Cortex of kidney (tissue), 1 donor: ENCODE measurements around the gene STK32C.

Source experiments
- DNase-seq: peaks from one replicate; lab custom pipeline; 2025; lab: John Stamatoyannopoulos, UW

The STK32C gene

GRCh38 chr10:132247943-132248342 is 59.8 kb downstream of the STK32C start:
- DNase-seq: no peak

DNA sequence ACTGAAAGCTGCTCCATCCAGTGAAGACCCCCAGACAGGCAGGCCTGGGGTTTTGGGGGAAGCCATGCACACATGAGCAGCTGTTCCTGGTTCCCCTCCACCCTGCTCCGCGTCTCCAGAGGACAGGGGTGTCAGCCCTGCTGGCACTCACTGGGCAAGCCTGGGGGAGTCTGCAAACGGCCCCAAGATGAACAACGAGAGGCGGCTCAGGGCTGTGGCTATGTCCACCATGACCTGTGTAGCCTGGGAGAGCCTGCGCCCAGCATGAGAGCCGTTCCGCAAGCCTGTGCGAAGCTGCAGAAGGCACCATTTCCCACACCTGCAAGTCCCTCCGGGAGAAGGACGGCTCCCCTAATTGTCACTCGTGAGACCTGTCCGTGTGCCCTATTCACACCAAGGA is 61.5 kb downstream of the STK32C start:
- DNase-seq: no peak

DNA sequence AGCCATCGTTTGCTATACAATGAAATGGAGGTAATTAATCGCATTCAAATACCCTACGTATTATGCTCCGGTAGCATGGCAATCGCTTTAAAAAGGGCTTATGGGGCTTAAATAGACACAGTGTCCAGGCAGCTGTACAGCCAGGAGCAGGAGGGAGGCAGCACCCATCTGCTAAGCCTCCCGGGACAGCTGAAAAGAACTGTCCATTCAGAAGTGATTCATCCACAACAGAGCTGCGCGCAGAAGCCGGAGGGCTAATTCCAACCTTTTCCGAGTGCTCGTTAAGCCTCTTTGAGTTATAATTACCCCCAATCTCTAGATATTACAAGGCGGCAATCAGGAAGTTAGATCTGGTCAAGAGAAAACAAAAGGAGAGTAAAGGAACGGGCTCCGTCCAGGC is 62.7 kb downstream of the STK32C start:
- DNase-seq: no peak

DNA sequence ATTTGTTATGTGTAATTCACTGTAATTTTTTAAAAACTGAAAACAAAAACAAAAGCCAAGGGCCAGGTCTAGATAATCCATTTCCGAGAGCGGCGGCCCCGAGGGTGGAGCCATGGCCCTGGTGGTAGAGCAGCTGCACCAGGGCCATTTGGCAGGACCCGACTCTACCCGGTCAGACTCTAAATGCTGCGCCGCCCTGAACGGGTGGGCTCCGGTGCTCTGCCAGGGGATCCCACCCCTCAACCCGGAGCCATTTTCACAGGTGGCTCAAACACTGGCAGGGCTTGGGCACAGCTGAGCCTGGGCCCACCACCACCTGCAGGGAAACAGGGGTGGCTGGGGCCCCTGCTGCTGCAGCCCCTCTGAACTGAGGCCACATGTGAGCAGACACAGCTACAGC is 64.1 kb downstream of the STK32C start:
- no peak for DNase-seq

GRCh38 chr10:132243141-132243540 is 64.6 kb downstream of the STK32C start:
- no peak for DNase-seq

DNA sequence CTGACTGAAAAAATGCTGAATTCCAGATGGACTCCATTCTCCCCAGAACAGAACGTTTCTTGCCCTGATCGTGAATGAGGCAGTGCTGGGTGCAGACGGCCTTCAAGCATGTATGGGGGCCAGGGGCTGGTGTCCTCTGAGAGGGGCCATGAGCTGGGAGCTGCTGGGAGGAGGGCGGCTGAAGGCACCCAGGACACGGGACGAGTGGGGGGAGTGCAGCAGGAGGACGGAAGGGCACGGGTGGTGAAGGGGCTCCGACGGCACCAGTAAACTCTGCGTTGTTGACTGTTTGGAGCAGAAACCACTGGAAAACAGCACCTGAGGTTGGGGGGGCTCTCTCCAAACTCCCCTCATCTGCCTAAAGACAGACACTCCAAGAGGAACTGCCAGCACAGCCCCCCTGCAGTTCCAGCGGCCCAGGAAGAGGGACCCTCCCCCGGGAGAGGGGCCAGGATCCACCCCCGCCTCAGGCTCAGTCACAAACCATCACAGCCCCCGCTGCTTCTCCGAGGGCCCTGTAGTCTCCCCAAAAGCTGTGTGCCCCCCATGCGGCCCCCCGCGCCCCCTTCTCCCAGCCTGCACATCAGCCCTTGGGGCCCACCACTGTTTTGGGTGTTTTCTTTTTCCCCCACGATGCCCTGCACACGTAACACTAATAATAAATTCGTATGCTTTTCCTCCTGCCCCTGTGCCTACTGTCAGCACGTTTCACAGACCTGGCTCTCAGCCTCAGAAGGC is 65.5 kb downstream of the STK32C start:
- DNase-seq: no peak

DNA sequence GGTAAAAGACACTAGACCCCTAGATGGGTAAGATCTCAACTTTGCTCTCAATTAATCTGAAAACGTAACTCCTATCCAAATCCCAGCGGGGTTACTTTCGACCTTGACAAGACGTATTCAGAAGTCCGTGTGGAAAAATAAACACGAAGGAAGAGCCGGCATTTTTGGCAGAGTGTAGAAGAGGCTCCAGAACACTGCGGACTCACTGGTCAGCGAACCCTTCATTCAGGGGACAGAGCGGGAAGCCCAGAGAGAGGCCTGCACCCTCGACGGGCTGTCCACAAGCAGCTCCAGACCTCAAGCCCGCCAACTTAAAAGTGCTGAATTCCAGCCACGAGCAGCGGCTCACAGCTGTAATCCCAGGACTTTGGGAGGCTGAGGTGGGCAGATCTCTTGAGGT is 66.3 kb downstream of the STK32C start:
- DNase-seq: no peak

GRCh38 chr10:132241086-132241485 is 66.7 kb downstream of the STK32C start:
- no peak for DNase-seq

- no peak for DNase-seq
Measured at GRCh38 chr10:132240581-132240980, 67.2 kb downstream of the STK32C start.

- DNase-seq: no peak
Measured at GRCh38 chr10:132240156-132240555, 67.6 kb downstream of the STK32C start.

GRCh38 chr10:132239126-132240031 is 68.4 kb downstream of the STK32C start:
- no peak for DNase-seq

DNA sequence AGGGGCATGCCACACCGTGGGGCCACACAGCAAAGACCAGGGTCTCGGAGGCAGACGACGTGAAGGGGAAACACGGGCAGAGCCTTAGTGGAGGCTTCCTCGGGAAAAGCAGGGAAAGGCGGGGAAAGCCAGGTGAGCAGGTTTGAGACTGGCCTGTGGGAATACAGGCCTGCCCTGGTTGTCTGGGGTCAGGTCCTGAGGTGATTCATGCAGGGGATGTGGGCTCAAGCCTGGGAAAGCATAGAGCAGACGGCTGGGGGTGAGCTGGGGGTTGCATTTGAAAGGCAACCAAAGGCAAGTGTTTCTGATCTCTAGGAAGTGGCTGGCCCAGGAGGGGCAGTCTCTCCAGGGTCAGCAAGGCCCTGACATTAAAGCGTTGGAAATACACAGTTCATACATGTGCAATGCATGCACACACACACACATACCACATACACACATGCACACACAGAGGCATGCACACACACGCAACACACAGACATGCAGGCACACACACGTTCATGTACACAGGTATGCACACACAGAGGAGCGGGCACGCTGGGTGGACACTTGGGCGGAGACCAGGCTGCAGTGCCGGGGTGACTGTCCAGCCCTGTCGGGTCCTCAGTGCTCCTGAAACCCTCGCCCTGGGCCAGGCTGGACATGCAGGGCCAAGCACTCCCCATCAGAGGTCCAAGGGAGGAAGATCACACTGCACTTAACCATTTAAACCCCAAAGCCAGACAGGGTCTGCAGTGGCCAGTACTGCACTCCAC is 69.2 kb downstream of the STK32C start:
- DNase-seq: no peak

- DNase-seq: no peak
Measured at GRCh38 chr10:132237871-132238270, 69.9 kb downstream of the STK32C start.

DNA sequence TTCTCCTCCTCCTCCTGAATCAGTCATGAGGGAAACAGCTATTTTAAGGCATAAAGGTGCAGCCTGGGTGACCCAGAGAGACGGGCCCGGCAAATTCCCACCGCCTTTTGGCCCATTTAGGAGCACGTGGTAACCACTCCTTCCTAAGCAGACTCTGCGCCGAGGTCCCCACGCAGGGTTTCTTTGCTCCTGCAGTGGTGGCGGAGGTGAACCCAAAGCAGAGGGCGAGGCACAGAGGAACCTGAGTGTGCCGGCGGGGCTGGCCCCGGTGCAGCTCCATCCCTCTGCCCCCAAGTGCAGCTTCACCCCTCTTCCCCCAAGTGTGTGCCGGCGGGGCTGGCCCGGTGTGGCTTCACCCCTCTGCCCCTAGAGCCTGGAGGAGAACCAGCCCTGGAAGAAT is 70.4 kb downstream of the STK32C start:
- DNase-seq: no peak

GRCh38 chr10:132236881-132237280 is 70.9 kb downstream of the STK32C start:
- DNase-seq: no peak

DNA sequence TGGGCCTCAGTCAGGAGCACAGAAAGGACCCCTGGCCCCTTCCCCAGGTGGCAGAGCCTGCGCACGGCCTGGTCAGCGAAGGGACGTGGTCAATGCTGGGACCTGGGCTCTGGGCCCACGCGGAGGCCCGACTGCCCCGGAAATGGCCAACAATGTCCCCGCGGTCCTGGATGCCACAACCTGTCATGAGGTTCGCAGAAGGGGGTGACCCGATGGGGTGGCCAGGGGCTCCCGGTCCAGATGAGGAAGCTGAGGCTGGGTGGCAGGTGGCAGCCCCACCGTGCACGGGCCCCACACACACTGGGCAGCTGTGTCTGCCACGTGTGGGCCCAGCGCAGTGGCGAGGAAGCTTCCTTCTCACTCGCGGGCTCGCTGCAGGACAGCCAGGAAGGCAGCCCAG is 71.6 kb downstream of the STK32C start:
- no peak for DNase-seq

DNA sequence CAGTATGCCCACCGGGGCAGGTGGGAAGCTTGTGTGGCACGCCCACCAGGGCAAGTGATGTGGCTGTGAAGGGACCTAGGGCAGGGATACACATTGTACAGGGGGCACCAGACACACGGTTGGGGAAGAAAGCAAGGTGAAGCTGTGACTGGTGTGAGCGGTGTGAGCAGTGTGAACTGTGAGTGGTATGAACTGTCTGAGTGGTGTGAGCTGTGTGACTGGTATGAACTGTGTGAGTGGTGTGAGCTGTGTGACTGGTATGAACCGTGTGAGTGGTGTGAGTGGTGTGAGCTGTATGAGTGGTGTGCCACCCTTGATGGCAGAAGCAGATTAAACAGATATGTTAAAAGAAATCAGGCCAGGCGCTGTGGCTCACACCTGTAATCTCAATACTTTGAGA is 72.9 kb downstream of the STK32C start:
- DNase-seq: no peak

GRCh38 chr10:132233501-132234085 is 74.2 kb downstream of the STK32C start:
- DNase-seq: no peak

DNA sequence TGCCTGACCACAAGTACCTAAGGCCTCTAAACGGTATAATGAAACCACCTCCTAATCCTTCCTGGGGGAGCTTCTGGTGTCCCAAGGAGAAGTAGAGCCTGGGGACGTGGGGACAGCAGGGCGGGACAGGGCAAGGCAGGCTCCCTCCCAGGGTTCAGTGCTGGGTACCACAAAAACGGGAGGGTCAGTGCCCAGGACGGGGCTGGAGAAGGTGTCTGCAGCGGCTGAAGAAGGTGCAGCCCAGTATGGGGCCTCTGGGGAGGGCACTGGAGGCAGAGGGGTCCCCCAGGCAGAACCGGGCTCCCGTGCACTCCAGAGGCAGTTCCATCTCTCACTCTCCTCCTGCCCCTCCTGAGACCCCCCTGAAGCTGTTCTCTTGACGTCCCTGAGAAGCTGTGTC is 74.8 kb downstream of the STK32C start:
- DNase-seq: no peak

DNA sequence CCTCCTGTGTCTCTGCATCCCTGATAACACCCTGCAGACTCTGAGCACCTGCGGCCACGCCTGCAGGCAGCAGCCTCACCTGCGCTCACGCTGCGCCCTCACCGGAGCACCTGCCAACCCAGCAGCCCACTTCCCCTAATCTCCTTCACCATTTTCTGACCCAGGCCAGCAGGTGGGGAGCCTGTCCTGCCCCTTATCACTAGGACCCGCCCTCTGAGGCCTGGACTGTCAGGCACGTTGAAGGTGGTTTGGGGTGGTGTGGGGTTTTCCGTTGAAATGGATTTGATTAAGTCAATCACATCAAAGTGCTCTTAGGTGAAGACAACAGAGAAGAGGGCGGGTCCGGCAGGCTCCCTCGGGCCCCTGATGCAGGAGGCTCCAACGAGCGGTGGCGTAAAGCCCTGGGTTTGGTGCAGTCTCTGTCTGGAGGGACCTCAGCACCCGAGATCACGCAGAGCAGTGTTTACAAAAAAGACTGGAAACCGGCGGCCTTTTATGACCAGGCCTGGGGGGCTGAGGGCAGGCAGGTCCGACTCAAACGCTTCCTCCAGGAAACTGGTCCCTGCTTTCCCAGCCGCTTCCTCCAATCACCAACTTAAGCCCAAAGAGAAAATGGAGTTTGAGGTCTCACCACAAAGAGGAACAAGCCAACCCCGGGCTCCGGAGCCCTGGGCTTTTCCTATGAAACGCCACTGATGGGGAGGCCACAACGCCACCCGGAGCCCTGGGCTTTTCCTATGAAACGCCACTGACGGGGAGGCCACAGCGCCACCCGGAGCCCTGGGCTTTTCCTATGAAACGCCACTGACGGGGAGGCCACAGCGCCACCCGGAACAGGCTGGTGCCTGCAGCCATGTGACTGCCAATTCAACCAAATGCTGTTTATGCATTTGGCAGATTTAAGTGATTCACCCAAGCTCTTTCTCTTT is 75.5 kb downstream of the STK32C start:
- no peak for DNase-seq

GRCh38 chr10:132231656-132232022 is 76.1 kb downstream of the STK32C start:
- DNase-seq: no peak
